ENCODE measurements around the gene TERT.

The TERT gene

GRCh38 chr5:1203968-1204692, 90.7 kb downstream of the TERT start:
- Mint-ChIP-seq H3K27ac (no peak overlapping the region), H3K36me3 (no peaks in the 10 kb centered on the region), H3K9me3 (no peaks in the 10 kb centered on the region), H3K4me1 (no peaks in the 10 kb centered on the region), H3K4me3 (no peak overlapping the region), H3K27me3 (peaks cover 35% of the 10 kb centered on the region)
- CTCF ChIA-PET, result no interaction called here
- no peak for DNase-seq

- Mint-ChIP-seq H3K9me3 (no peaks in the 10 kb centered on the region), H3K4me1 (no peaks in the 10 kb centered on the region), H3K27me3 (peaks cover 35% of the 10 kb centered on the region), H3K36me3 (no peaks in the 10 kb centered on the region), H3K27ac (no peak overlapping the region), H3K4me3 (no peak overlapping the region)
- CTCF ChIA-PET, result no interaction called here
- no peak for DNase-seq
Measured at GRCh38 chr5:1203311-1203967, 91.4 kb downstream of the TERT start.
